ENCODE results near the gene ORMDL3.

ORMDL3 gene

DNA sequence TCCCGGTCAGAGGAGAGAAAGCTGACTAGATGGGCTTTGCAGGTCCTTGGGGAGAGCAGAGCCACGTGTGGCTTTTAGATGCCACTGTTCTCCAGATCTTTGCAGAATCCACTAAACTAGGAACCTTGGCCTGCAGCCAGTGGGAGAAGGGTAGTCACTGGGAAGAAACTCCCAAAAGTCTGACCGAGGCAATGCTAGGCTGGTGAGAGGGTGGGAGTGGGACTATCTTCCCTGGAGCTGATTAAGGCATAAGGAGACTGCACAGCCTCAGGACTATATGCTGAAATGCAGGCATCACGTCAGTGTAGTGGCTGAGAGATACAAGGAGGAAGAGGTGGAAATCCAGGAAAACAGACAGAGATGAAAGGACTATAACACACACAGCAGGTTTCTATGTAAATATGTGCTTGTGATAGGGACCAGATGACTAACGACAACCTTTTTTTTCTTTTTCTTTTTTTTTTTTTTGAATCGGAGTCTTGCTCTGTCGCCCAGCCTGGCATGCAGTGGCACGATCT is 33.2 kb upstream of the ORMDL3 start:
- TF ChIP-seq, protein P1, sequence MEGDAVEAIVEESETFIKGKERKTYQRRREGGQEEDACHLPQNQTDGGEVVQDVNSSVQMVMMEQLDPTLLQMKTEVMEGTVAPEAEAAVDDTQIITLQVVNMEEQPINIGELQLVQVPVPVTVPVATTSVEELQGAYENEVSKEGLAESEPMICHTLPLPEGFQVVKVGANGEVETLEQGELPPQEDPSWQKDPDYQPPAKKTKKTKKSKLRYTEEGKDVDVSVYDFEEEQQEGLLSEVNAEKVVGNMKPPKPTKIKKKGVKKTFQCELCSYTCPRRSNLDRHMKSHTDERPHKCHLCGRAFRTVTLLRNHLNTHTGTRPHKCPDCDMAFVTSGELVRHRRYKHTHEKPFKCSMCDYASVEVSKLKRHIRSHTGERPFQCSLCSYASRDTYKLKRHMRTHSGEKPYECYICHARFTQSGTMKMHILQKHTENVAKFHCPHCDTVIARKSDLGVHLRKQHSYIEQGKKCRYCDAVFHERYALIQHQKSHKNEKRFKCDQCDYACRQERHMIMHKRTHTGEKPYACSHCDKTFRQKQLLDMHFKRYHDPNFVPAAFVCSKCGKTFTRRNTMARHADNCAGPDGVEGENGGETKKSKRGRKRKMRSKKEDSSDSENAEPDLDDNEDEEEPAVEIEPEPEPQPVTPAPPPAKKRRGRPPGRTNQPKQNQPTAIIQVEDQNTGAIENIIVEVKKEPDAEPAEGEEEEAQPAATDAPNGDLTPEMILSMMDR (IDR thresholded peaks at IDR 0.05; ENCODE audit: borderline replicate concordance, insufficient read depth, low read depth, low read length) = no peak

GRCh38 chr17:39955726-39956225 is 28.4 kb upstream of the ORMDL3 start:
- TF ChIP-seq, protein P1 (IDR thresholded peaks at IDR 0.05; ENCODE audit: borderline replicate concordance, insufficient read depth, low read depth, low read length) = no peak
- no peak overlapping the region for H3K4me3 ChIP-seq (ENCODE audit: low read depth, low read length)

More for the DNA sequence above, 33.2 kb upstream of the ORMDL3 start:
- no peak overlapping the region for H3K4me3 ChIP-seq (ENCODE audit: low read depth, low read length)

- TF ChIP-seq, protein P1 (IDR thresholded peaks at IDR 0.05; ENCODE audit: borderline replicate concordance, insufficient read depth, low read depth, low read length) = no peak
- H3K4me3 ChIP-seq (ENCODE audit: low read depth, low read length) = no peak overlapping the region
These were observed 27.5 kb upstream of the ORMDL3 start for GRCh38 chr17:39954876-39955275.

GRCh38 chr17:39953471-39953888 is 26.1 kb upstream of the ORMDL3 start:
- peak overlapping the region; percentile 53 for H3K4me3 ChIP-seq (ENCODE audit: low read depth, low read length)
- TF ChIP-seq, protein P1 (IDR thresholded peaks at IDR 0.05; ENCODE audit: borderline replicate concordance, insufficient read depth, low read depth, low read length) = no peak

DNA sequence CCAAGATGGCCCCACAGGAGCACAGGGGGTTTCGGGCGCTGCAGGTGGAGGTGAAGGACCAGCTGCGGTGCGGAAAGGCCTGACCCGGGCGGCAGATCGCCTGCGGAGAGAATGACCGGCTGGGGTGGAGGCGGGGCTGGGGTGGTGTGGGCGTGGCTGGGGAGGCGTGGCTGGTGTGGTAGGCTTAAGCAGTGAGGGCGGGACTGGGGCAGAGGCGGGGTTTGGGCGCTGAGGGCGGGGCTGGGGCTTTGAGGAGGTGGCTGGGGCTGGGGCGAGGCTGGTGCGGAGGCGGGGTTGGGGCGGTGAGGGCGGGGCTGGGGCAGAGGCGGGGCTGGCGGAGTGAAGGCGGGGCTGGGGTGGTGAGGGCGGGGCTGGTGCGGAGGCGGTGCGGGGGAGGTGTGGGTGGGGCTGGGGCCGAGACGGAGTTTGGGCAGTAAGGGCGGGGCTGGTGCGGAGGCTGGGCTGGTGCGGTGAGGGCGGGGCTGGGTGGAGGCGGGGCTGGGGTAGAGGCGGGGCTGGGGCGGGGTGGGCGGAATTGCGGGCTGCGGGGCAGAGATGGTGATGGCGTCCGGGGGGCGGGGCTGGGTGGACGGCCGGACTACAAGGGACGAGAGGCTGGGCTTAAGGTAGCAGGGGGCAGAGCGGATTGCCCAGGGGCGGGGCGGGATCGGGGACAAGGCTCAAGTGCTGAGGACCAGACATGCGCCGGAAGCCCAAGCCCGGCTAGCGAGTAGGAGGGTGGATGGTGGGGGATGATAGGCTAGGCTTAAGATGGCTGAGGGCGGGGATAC is 25.5 kb upstream of the ORMDL3 start:
- TF ChIP-seq, protein P1 (IDR thresholded peaks at IDR 0.05; ENCODE audit: borderline replicate concordance, insufficient read depth, low read depth, low read length) = no peak
- peak overlapping the region; percentile 53 for H3K4me3 ChIP-seq (ENCODE audit: low read depth, low read length)

DNA sequence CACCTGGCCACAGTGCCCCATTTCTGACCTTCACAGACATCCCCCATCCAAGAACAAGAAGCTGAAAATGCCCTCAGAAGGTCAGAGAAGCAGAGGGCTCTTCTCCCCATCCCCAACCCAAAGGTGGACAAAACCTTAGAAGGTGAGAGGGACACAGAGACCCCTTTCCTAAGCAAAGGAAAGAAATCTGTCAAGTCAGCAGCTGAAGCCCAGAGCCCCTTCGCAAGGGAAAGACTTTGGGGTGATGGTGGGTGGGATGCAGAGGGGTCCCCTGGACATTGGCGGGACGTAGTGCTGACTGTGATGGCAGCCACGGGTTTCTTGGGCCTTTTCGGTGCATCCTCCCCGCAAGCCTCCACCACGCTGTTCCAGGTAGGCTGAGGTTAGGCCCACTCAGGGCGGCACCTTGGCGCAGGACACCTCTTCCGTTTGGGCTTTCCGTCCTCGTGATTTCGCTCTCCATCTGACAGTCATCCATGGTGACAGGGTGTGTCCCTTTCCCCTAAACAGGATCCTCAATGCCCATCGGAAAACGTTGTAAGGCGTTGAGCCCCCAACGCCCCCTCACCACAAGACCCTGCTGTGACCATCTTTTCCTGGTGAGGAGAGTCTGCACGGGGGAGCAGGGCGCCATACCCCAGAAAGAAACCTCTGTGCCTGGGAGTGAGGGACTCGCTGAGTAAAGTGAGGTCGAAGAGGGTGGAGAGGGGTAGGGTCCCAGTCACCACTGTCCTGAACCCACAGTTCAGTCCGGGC is 24.7 kb upstream of the ORMDL3 start:
- H3K4me3 ChIP-seq (ENCODE audit: low read depth, low read length) = peak overlapping the region; percentile 52

More for the DNA sequence above, 24.7 kb upstream of the ORMDL3 start:
- TF ChIP-seq, protein P1 (IDR thresholded peaks at IDR 0.05; ENCODE audit: borderline replicate concordance, insufficient read depth, low read depth, low read length) = no peak
